GM12874 (cell line): ENCODE results near the gene RBM23.

Source experiments
- TF ChIP-seq, protein P1 (sequence below): IDR thresholded peaks from 2 replicates; pipeline ENCODE4 v1.5.1; 2011; ENCODE audit warnings: low read depth, mild to moderate bottlenecking, control low read depth, low read length, moderate library complexity; ENCODE audit not compliant: insufficient read depth

RBM23 gene

DNA sequence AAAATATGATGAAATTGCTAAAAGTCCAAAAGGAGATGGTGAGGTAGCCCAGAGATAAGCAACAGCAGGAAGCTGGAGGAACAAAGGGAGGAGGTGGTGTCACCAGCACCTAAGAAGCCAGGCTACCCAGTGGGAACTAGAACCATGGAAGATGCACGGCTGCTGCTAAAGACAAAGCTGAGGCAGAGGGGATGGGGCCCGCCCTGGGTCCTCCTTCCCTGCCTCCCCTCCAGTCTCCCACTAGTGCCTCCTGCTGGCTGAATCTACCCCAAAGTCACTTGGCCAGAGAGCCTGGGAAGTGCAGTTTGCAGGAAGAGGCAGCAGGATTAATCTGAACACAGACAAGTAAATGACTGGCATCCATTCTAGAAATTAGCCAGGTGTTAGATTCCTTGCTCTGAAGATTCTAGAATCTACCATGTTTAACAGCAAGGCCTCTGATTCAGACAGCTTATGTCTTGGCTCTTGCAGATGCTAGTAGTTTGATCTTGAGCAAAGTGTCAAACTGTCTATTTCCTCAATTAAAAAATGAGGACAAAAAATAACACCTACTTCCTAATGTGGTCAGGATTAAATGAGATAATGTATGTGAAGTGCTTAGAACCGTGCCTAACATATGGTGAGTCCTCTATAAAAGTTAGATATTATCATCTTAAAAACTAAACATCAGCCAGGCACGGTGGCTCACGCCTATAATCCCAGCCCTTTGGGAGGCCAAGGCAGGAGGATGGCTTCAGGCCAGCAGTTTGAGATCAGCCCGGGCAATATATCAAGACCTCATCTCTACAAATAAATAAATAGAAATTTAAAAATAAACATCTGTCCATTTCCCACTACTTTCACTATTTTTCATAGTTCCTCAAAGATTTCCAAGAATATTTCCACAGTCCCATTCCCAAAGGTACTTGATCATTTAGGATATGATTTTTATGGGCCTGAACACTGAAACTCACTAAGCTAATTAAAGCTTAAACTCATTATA is 53.2 kb downstream of the RBM23 start:
- TF ChIP-seq, protein P1, sequence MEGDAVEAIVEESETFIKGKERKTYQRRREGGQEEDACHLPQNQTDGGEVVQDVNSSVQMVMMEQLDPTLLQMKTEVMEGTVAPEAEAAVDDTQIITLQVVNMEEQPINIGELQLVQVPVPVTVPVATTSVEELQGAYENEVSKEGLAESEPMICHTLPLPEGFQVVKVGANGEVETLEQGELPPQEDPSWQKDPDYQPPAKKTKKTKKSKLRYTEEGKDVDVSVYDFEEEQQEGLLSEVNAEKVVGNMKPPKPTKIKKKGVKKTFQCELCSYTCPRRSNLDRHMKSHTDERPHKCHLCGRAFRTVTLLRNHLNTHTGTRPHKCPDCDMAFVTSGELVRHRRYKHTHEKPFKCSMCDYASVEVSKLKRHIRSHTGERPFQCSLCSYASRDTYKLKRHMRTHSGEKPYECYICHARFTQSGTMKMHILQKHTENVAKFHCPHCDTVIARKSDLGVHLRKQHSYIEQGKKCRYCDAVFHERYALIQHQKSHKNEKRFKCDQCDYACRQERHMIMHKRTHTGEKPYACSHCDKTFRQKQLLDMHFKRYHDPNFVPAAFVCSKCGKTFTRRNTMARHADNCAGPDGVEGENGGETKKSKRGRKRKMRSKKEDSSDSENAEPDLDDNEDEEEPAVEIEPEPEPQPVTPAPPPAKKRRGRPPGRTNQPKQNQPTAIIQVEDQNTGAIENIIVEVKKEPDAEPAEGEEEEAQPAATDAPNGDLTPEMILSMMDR: peak; percentile 40

DNA sequence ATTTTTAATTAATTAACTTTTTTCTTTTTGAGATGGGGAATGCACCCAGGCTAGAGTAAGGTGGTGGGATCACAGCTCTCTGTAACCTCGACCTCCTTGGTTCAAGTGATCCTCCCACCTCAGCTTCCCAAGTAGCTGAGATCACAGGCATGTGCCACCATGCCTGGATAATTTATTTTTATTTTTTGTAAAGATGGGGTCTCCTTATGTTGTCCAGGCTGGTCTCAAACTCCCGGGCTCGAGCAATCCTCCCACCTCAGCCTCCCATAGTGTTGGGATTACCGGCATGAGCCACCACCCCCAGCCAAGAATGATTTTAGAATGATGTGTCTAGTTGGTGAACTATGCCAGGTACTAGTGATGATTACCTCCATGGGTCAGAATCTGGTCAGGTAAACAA is 54.0 kb downstream of the RBM23 start:
- TF ChIP-seq, protein P1: no peak

DNA sequence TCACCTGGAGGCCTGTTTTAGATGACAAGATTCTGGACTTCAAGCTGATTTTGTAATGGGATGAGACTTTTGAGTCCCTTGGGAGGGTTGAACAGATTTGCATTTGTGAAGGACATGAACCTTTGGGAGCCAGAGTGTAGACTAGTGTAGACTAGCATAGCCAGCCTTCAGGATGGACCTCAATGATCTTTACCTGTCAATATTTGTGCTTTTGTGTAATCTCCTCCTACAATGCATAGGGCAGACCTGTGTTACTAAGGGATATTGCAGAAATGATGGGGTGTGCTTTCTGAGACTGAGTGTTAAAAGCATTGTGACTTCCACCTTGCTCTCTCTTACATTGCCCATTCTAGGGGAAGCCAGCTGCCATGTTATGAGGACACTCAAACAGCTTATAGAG is 57.3 kb downstream of the RBM23 start:
- TF ChIP-seq, protein P1: no peak

DNA sequence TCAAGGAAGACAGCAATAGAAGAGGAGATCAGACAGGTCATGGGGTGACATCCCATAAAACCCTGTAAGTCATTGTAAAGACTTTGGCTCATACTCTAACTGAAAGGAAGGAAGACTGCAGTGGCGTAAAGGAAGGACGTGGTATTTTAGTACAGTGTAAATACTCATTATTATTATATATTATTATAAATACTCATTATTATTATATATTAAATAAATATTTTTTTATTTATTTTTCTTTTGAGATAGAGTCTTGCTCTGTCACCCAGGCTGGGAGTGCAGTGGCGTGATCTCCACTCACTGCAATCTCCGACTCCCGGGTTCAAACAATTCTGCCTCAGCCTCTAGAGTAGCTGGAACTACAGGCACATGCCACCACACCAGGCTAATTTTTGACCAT is 62.5 kb downstream of the RBM23 start:
- TF ChIP-seq, protein P1: no peak

DNA sequence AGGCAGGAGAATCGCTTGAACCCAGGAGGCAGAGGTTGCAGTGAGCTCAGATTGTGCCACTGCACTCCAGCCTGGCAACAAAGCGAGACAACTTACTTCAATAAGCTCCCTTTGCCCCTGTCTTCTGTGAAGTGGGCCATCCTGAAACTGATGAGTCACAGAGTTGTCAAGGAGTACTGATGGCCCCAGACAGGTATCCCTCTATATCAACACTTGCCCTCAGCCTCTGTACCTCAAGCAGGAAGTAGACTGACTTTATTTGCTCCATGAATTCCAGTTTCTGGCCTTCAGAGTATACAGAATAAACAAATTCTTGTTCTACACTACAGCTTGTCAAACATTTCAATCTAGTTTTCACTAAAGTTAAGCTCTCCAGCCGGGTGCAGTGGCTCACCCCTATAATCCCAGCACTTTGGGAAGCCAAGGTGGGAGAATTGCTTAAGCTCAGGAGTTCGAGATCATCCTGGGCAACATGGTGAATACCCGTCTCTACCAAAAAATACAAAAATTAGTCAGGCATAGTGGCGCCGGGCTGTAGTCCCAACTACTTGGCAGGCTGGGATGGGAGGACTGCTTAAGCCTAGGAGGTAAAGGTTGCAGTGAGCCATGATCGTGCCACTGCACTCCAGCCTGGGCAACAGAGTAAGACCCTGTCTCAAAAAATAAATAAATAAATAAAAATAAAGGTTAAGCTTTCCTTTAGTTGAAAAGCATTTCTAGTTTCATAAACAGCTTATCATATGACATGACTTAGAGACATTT is 63.8 kb downstream of the RBM23 start:
- TF ChIP-seq, protein P1: no peak

DNA sequence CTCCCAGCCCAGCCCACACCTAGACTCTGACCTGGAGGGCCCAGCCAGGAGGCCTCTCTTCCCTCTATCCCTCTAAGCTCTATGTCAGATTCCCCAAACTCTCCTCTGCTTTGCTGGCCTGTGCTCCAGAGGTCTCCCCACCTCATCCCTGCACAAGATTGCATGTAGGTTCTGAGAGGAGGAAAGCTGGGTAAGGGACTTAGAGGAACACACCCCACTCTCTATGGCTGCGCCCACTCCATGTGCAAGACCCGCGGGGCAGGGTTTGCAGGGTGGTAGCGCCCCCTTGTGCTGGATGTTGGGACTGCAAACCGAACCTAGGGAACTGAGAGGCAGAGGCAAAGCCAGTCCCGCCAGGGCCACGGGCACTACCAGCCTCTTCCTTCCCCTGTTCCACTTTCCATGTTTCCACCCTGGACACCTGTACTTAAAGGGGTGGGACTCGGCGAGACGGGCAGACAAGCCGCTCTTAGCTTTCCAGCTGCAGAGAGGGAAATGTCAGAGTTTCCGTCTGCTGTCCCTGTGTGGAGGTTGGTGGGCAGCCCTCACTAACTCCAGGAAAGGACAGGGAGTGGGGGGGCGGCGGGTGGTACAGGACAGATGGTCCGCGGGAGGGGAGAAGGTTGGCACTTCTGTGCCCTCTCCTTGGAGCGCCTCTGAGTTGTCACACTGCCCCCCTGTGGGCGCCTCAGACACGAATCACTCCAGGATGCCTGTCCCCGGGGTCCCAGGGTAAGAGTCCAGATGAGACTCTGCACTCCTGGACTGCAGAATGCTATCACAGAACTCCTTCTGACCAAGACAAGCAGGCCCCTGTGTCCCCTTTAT is 65.8 kb downstream of the RBM23 start:
- TF ChIP-seq, protein P1: peak; percentile 94

DNA sequence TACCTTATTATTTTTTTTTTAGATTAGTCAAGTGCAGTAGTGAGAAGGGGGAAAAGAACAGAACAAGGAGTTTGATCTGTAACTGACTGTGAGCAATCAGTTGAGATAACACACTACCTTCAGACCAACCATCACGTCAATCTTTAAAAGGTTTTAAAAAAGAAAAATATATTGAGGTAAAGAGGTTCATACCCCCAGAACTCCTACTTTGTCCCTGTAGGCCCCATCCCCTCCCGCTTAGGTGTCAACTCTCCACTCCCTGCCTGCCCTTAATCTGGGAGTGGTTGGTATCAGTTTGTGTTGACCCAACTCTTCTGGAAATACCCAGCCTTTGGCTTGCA is 66.4 kb downstream of the RBM23 start:
- TF ChIP-seq, protein P1: no peak
